ENCODE data around the gene GRP.

- TF ChIP-seq POLR2A (IDR thresholded peaks at IDR 0.05), result no peak
- TF ChIP-seq, protein P1, sequence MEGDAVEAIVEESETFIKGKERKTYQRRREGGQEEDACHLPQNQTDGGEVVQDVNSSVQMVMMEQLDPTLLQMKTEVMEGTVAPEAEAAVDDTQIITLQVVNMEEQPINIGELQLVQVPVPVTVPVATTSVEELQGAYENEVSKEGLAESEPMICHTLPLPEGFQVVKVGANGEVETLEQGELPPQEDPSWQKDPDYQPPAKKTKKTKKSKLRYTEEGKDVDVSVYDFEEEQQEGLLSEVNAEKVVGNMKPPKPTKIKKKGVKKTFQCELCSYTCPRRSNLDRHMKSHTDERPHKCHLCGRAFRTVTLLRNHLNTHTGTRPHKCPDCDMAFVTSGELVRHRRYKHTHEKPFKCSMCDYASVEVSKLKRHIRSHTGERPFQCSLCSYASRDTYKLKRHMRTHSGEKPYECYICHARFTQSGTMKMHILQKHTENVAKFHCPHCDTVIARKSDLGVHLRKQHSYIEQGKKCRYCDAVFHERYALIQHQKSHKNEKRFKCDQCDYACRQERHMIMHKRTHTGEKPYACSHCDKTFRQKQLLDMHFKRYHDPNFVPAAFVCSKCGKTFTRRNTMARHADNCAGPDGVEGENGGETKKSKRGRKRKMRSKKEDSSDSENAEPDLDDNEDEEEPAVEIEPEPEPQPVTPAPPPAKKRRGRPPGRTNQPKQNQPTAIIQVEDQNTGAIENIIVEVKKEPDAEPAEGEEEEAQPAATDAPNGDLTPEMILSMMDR (IDR thresholded peaks at IDR 0.05), result no peak
These were observed 46.0 kb downstream of the GRP start for GRCh38 chr18:59265974-59266369.

All from thyroid gland (tissue), 4 donors.